ENCODE results near the gene KIAA1549. TPM values are rescaled to one million over a fixed set of nuclear protein-coding genes. Genes with fewer than 3 reads are reported as not detected.
A peak's percentile ranks its signal among the peaks of the same experiment; 100 is the strongest.
"Not testable (repeated sequence)": the region's sequence is repeated elsewhere in the genome, so short reads cannot be mapped to it uniquely, and the experiment has no call there.

The KIAA1549 gene
- 7.8 and 8.7 TPM in 2 replicates for total RNA-seq

GRCh38 chr7:138981332-138982203, at the start of gene KIAA1549:
TSS of gene KIAA1549 (minus strand) at chr7:138981389. CDS start at chr7:138981269, 120 bp downstream.
- DNase-seq (ENCODE audit: extremely low read depth, low read depth, low spot score): no peak

GRCh38 chr7:139029353-139029752, 48.2 kb upstream of the KIAA1549 start:
- DNase-seq (ENCODE audit: extremely low read depth, low read depth, low spot score): no peak

- no peak for DNase-seq (ENCODE audit: extremely low read depth, low read depth, low spot score)
Observed at GRCh38 chr7:139026551-139026950, 45.4 kb upstream of the KIAA1549 start.

- not testable (repeated sequence) for DNase-seq (ENCODE audit: extremely low read depth, low read depth, low spot score)
Observed at GRCh38 chr7:139025861-139026260, 44.7 kb upstream of the KIAA1549 start.

GRCh38 chr7:139023076-139023475, 41.9 kb upstream of the KIAA1549 start:
- no peak for DNase-seq (ENCODE audit: extremely low read depth, low read depth, low spot score)

GRCh38 chr7:139022286-139022685, 41.1 kb upstream of the KIAA1549 start:
- no peak for DNase-seq (ENCODE audit: extremely low read depth, low read depth, low spot score)

GRCh38 chr7:139018910-139019309, 37.7 kb upstream of the KIAA1549 start:
- no peak for DNase-seq (ENCODE audit: extremely low read depth, low read depth, low spot score)

- peak; percentile 51 for DNase-seq (ENCODE audit: extremely low read depth, low read depth, low spot score)
Observed at GRCh38 chr7:139016931-139017511, 35.8 kb upstream of the KIAA1549 start.

- DNase-seq (ENCODE audit: extremely low read depth, low read depth, low spot score): no peak
Observed at GRCh38 chr7:139011373-139011772, 30.2 kb upstream of the KIAA1549 start.

- DNase-seq (ENCODE audit: extremely low read depth, low read depth, low spot score): no peak
Observed at GRCh38 chr7:139004321-139005090, 23.3 kb upstream of the KIAA1549 start.

- DNase-seq (ENCODE audit: extremely low read depth, low read depth, low spot score): no peak
Observed at GRCh38 chr7:138999414-138999813, 18.2 kb upstream of the KIAA1549 start.

GRCh38 chr7:138992052-138992531, 10.9 kb upstream of the KIAA1549 start:
- no peak for DNase-seq (ENCODE audit: extremely low read depth, low read depth, low spot score)

GRCh38 chr7:138987686-138988085, 6.5 kb upstream of the KIAA1549 start:
- no peak for DNase-seq (ENCODE audit: extremely low read depth, low read depth, low spot score)

GRCh38 chr7:138982204-138982623, 1.0 kb upstream of the KIAA1549 start:
- no peak for DNase-seq (ENCODE audit: extremely low read depth, low read depth, low spot score)

GRCh38 chr7:138980563-138981291, 462 bp downstream of the KIAA1549 start:
- no peak for DNase-seq (ENCODE audit: extremely low read depth, low read depth, low spot score)

- DNase-seq (ENCODE audit: extremely low read depth, low read depth, low spot score): no peak
Observed at GRCh38 chr7:138979988-138980562, 1.1 kb downstream of the KIAA1549 start.

- no peak for DNase-seq (ENCODE audit: extremely low read depth, low read depth, low spot score)
Observed at GRCh38 chr7:138979226-138979979, 1.8 kb downstream of the KIAA1549 start.

GRCh38 chr7:138978541-138979184, 2.5 kb downstream of the KIAA1549 start:
- DNase-seq (ENCODE audit: extremely low read depth, low read depth, low spot score): no peak

- DNase-seq (ENCODE audit: extremely low read depth, low read depth, low spot score): not testable (repeated sequence)
Observed at GRCh38 chr7:138976161-138976560, 5.0 kb downstream of the KIAA1549 start.

Measured in glomerular endothelial cell (primary cell).